AG20443 (cell line): Measurements from ENCODE around the gene PIGP.
"Not testable (repeated sequence)": the region's sequence is repeated elsewhere in the genome, so short reads cannot be mapped to it uniquely, and the experiment has no call there.

Experiments
- DNase-seq: peaks from one replicate; pipeline ENCODE4 v3.0.0; 2012; ENCODE audit warnings: low spot score, mixed read lengths

PIGP gene

DNA sequence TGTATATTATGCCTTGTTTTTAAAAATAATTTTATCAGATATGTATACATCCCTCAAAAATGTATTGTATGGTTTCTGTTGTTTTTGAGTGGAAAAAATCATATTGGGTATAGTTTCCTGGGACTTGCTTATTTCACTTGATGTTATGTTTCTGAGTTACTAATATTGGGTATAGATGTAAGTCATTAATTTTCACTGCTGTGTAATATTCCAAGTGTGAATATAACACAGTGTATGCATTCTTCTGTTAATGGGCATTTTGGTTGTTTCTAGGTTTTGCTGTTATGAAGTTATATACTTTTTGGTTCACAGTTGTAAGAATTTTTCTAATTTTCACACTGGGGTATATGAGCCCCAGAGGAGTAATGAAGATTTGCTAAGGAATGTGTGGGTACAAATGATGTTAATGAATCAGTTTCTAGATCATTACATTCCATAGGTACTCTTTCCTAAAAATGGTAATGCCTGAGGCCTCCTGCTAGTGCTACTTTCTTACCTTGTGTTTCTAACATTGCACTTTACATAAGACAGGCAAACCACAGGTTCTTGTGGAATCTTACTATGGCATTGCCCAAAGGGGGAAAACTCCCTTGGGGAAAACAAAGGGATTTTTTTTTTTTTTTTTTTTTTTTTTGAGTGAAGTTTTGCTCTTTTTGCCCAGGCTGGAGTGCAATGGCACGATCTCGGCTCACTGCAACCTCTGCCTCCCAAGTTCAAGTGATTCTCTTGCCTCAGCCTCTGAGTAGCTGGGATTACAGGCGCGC is 3.4 kb upstream of the PIGP start:
- no peak for DNase-seq

DNA sequence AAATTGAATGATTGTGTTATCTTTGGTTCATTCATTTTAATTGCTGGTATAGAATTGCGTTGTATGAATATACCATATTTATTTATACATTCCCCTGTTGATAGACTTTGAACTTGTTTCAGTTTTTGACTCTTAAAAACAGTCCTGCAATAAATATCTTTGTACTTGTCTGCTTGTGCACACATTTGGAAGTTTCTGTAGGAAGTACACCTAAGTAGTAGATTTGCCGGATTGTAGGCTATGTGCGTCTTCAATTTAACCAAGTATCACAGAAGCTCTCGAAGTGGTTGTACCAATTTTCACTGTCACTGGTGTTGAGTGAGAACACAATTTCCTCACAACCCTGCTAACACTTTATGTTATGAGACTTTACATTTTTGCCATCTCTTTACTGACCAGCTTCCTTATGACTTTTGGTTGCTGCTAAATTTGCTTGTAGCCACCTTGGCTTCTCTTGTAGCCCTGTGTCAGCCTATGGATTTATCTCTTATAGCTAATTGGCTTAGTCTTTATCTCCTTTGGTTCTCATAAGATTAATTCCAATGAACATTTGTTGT is 2.4 kb upstream of the PIGP start:
- DNase-seq = no peak

DNA sequence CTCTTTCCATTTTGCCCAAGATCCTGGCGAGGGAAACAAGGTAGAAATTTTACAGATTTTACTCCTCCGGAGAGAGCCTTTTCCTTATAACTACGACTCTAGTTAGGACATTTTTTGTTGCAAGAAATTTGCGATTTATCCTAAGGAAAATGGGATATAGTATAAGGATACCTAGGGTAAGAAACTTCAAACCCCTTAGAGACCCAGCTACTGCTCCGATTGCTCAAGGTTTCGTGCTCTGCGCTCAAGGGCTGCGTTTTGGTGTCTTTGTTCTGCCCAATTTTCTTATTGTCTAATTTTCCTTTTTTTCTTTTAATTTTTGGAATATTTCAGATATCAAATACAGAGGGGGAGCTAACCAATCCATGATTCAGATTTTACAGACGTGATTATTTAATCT is 1.7 kb upstream of the PIGP start:
- DNase-seq = no peak

DNA sequence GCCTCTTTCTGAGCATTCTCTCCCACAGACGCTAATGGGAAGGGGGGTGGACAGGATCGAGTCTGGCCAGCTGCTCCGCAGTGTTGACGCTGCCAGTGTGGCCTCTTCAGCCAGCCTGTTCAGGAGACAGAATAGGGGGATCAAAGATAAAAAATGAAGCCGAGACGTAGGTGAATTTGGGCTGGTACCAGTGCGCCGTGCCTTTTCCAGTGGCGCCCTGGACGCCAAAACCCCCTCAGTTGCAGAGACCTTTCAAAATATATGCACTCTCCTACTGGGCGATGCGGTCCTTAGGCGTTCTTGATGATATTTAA is 1.3 kb upstream of the PIGP start:
- DNase-seq = peak; percentile 25

- peak; percentile 37 for DNase-seq
Observed at GRCh38 chr21:37073417-37074196, 736 bp upstream of the PIGP start.

GRCh38 chr21:37072274-37072987 is 440 bp downstream of the PIGP start:
- peak; percentile 71 for DNase-seq

GRCh38 chr21:37071561-37072273 is 1.2 kb downstream of the PIGP start:
- peak; percentile 79 for DNase-seq

DNA sequence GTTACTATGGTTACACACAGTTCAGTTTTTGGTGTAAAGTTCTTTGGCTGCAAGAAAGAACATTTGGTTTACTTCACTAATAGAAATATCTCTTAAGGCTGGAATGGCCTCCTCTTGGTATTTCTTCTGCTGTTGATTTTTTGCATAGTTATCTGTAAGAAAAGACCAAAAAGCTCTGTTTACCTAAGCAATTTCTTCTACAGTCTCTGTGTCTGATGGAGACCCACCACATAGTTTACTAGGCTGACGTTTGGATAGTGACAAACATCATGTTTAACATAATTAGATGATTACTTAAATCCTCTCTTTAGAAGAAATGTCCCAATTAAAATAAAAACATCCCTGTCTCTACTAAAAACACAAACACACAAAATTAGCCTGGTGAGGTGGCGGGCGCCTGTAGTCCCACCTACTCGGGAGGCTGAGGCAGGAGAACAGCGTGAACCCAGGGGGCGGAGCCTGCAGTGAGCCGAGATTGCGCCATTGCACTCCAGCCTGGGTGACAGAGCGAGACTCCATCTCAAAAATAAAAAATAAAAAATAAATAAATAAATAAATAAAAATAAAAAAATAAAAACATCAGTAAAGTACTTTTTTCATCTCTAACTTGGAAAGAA is 7.2 kb downstream of the PIGP start:
- no peak for DNase-seq

DNA sequence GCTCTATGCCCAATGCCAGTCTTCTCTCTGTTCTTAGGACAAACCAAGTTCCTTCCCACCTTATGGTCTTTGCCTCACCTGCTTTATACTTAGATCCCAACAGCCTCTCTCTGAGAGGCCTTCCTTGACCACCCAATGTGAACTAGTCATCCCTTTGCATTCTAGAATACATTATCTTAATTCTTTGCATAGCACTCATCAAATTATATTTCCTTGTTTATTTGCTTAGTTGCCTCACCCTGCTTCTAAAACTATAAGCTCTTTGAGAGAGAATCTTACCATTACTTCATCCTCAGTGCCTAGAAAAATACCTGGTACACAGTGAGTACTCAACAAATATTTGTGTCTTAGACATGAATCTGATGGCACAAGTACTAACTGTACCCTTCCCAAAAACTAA is 8.0 kb downstream of the PIGP start:
- no peak for DNase-seq

DNA sequence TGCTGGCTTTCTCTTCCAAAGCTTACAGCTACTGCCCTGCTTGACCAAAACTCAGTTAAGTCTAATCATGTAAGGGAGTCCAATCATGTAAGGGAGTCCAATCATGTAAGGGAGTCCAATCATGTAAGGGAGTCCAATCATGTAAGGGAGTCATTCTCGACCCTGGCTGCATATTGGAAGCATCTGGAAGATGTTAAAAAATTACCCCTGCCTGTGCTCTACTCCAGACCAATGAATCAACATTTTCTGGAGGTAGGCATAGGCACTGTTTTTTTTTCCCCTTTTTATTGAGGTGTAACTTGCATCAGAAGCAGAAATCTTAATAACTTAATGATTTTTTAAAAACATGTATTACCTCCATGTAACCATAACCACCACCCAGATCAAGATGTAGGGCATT is 9.4 kb downstream of the PIGP start:
- no peak for DNase-seq

GRCh38 chr21:37062593-37062935 is 10.3 kb downstream of the PIGP start:
- no peak for DNase-seq

- peak; percentile 48 for DNase-seq
Observed at GRCh38 chr21:37061926-37062592, 10.8 kb downstream of the PIGP start.

GRCh38 chr21:37060296-37060695 is 12.6 kb downstream of the PIGP start:
- peak; percentile 91 for DNase-seq

DNA sequence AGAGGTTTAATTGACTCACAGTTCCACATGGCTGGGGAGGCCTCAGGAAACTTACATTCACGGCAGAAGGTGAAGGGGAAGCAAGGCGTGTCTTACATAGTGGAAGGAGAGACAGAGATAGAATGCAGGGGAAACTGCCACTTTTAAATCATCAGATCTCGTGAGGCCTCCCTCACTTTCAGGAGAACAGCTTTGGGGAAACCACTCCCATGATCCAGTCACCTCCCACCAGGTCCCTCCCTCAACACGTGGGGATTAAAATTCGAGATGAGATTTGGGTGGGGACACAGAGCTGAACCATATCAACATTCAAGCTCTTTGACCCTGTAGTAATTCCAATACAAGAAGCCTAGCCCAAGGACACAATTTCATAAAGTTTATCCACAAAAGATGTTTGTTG is 13.7 kb downstream of the PIGP start:
- no peak for DNase-seq

GRCh38 chr21:37058261-37058660 is 14.6 kb downstream of the PIGP start:
- no peak for DNase-seq

DNA sequence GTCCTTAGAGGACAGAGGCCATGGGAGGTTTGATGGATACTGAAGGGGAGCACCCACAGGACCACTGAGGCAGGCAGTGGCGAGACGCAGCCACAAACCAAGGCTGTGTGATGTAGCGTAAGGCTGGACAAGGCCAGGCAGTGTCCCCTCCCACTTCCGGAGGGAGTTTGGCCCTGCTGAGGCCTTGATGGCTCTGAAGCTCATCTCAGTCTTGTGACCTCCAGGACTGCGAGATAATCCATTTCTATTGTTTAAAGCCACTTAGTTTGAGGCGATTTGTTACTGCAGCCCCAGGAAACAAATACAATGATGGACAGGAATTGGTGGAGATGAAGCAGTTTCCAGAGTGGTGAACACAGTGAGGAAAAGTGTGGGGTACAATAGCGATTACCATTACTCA is 15.3 kb downstream of the PIGP start:
- DNase-seq = no peak

DNA sequence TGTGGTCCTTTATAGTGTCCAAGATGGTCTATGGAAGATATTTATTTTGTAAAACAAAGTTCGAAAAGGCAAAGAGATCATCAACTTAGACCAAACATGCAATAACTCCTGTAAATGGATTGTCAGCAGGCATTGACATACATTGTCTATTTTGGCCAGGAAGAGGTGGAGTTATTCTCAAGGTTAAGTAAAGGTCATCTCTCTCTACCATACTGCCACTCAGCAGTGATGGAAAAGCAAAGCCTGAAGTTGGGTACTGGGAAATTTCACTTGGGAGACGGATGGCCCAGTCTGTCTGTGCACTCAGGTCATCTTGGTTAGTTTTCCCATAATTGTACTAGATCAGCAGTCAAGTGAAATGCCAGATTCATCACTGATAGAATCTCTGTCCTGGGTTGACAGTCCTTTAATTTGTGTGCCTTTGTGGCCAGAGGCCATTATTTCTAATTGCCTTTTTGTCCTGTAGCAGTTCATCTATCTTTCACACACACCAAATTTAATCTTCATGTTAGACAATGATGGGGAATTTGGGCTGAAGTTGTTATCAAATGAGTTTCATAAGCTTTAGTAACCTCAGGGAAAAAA is 17.5 kb downstream of the PIGP start:
- DNase-seq = no peak

GRCh38 chr21:37049741-37050140 is 23.1 kb downstream of the PIGP start:
- not testable (repeated sequence) for DNase-seq

- DNase-seq = no peak
Observed at GRCh38 chr21:37047079-37047478, 25.8 kb downstream of the PIGP start.

GRCh38 chr21:37045556-37045955 is 27.3 kb downstream of the PIGP start:
- DNase-seq = no peak

- no peak for DNase-seq
Observed at GRCh38 chr21:37045149-37045548, 27.7 kb downstream of the PIGP start.
